Measurements from ENCODE around the gene MBTD1. TPM values are rescaled to one million over a fixed set of nuclear protein-coding genes. Genes with fewer than 3 reads are reported as not detected.
A peak's percentile ranks its signal among the peaks of the same experiment; 100 is the strongest.

MBTD1 gene
- total and polyA plus RNA-seq, 2 experiments from 2014 or later, result 1.6 to 4.8 TPM

GRCh38 chr17:51261024-51261963 lies 1.4 kb upstream of the MBTD1 start:
- Histone ChIP-seq H3K4me2 (ENCODE audit: unreplicated experiment) (peak overlapping the region; percentile 94), H3K9me2 (ENCODE audit: insufficient read depth) (no peaks in the 10 kb centered on the region), H3K27ac (peak overlapping the region; percentile 98), H4K20me1 (ENCODE audit: insufficient read depth) (no peaks in the 10 kb centered on the region; the same call in 1 of the 2 replicates), H3K4me3 (peak overlapping the region; percentile 92), H3F3A (ENCODE audit: insufficient read depth) (peaks cover 43% of the 10 kb centered on the region), H3K36me3 (ENCODE audit: low read depth) (peaks cover 15% of the 10 kb centered on the region), H3K9me3 (ENCODE audit: low read depth) (no peaks in the 10 kb centered on the region), H3K79me2 (ENCODE audit: insufficient read depth) (peaks cover 90% of the 10 kb centered on the region), H3K27me3 (replicated peaks; ENCODE audit: insufficient read depth) (no peaks in the 10 kb centered on the region), H3K4me1 (ENCODE audit: insufficient read depth) (peaks cover 44% of the 10 kb centered on the region), H2AFZ (peak overlapping the region; percentile 84), H3K9ac (peak overlapping the region; percentile 96)
- DNase-seq, result peak; percentile 48
- TF ChIP-seq EZH2 (IDR thresholded peaks at IDR 0.05; ENCODE audit: insufficient read depth, poor library complexity, severe bottlenecking), result no peak
- no peak for TF ChIP-seq EZH2phosphoT487 (IDR thresholded peaks at IDR 0.05; ENCODE audit: insufficient read depth, low read depth)
- 12 to 13% methylated on average over 25 to 33 of the region's 42 CpGs for WGBS, 2 experiments (ENCODE audit: low coverage in 1 of 2, low lambda C conversion rate in 2 of 2, missing lambda C conversion rate in 2 of 2)
- in situ Hi-C loops (cut with MboI), result no loop called here

DNA sequence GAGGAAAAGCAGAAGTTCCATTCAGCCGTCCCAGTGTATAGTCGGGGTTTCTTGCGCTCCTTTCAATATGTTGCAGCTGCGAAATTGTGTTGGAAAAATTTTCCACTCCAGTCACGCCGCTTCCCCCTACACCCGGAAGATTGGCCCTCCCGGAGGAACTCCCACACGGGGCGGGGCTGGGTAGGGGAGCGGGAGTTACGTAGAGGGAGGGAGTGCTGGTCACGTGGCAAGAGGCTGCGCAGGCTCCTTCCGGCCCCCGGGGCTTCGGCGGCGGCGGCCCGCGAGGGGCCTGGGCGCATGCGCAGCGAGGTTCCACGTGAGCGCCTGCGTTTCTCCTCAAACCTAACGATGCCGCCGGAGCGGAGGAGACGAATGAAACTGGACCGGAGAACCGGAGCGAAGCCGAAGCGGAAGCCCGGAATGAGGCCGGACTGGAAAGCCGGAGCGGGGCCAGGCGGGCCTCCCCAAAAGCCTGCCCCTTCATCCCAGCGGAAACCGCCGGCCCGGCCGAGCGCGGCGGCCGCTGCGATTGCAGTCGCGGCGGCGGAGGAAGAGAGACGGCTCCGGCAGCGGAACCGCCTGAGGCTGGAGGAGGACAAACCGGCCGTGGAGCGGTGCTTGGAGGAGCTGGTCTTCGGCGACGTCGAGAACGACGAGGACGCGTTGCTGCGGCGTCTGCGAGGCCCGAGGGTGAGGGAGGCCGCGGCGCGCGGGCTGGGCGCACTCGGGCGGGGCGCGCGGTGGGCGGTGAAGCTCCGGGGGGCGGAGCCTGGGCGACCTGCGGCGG lies 581 bp upstream of the MBTD1 start, which contains the start of gene UTP18:
Gene UTP18, plus strand, starts transcription at position 310 of the 787 bp plus-strand sequence. Its CDS starts 39 bp downstream, at position 349.
- Histone ChIP-seq H3F3A (ENCODE audit: insufficient read depth) (peaks cover 43% of the 10 kb centered on the region), H3K9me2 (ENCODE audit: insufficient read depth) (no peaks in the 10 kb centered on the region), H3K27ac (peak within 1 kb of the TSS; percentile 98), H3K79me2 (ENCODE audit: insufficient read depth) (peaks cover 90% of the 10 kb centered on the region), H4K20me1 (ENCODE audit: insufficient read depth) (no peaks in the 10 kb centered on the region; the same call in 1 of the 2 replicates), H3K9me3 (ENCODE audit: low read depth) (no peaks in the 10 kb centered on the region), H3K36me3 (ENCODE audit: low read depth) (0 out of 2 replicates have a peak, but pooled peaks cover 7% of the 10 kb centered on the region), H3K27me3 (replicated peaks; ENCODE audit: insufficient read depth) (no peaks in the 10 kb centered on the region), H3K4me2 (ENCODE audit: unreplicated experiment) (peak within 1 kb of the TSS; percentile 94), H3K4me1 (ENCODE audit: insufficient read depth) (peaks cover 44% of the 10 kb centered on the region), H2AFZ (peak within 1 kb of the TSS; percentile 84), H3K4me3 (peak within 1 kb of the TSS; percentile 92), H3K9ac (peak within 1 kb of the TSS; percentile 96)
- DNase-seq, result peak; percentile 99
- TF ChIP-seq EZH2 (IDR thresholded peaks at IDR 0.05; ENCODE audit: insufficient read depth, poor library complexity, severe bottlenecking), result no peak
- TF ChIP-seq EZH2phosphoT487 (IDR thresholded peaks at IDR 0.05; ENCODE audit: insufficient read depth, low read depth), result no peak
- in situ Hi-C loops (cut with MboI), result no loop called here
- WGBS, 2 experiments (ENCODE audit: low coverage in 1 of 2, low lambda C conversion rate in 2 of 2, missing lambda C conversion rate in 2 of 2), result 1% methylated on average over 57 to 78 of the region's 93 CpGs

DNA sequence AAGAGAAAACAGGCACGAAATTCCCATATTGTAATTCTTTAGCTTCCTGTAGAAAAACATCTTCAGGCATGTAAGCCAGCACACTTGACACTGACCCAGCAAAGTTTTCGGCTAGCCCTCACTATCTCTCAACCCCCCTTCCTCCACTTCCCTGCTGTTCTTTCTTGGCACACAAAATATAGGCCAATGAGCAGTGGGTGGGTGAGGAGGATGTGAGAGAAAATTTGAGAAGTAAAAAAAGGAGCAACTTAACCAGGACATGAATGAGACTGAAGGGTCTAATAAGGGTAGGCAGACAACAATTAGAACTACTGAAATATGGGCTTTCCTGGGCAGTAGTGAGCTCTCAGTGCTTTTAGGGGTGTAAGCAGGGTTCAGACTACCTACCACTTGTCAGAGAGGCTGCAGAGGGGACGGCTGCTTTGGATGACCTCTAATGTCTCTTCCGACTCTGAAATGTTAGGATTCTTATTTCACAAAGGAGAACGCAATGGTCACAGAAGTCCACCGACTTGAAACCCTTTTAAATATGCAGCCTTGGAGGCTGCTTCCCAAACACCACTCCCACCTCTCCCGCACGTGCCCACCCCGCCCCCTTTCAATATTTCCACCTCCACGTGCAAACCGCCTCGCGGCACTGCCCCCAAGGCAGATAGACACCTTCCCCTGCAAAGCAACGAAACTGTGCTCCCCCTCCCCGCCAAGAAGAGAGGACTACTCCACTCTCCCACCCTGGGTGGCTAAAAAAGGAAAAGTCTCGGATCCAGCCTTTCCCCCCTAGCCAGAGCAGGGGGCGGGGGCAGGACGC lies 889 bp downstream of the MBTD1 start:
- TF ChIP-seq EZH2phosphoT487 (IDR thresholded peaks at IDR 0.05; ENCODE audit: insufficient read depth, low read depth), result no peak
- TF ChIP-seq EZH2 (IDR thresholded peaks at IDR 0.05; ENCODE audit: insufficient read depth, poor library complexity, severe bottlenecking), result no peak
- H3K36me3 ChIP-seq (ENCODE audit: low read depth), result peaks cover 8% of the 10 kb centered on the region; the same call in 1 of the 2 replicates
- peak; percentile 53 for DNase-seq
- no peaks in the 10 kb centered on the region for H3K9me2 ChIP-seq (ENCODE audit: insufficient read depth)
- WGBS, 2 experiments (ENCODE audit: low coverage in 1 of 2, low lambda C conversion rate in 2 of 2, missing lambda C conversion rate in 2 of 2), result 2 to 3% methylated on average over 16 to 18 of the region's 18 CpGs
- H3K79me2 ChIP-seq (ENCODE audit: insufficient read depth), result peaks cover 90% of the 10 kb centered on the region
- no peaks in the 10 kb centered on the region for H3K27me3 ChIP-seq (replicated peaks; ENCODE audit: insufficient read depth)
- peak overlapping the region; percentile 92 for H3K4me3 ChIP-seq
- peak overlapping the region; percentile 98 for H3K27ac ChIP-seq
- H3K4me2 ChIP-seq (ENCODE audit: unreplicated experiment), result peak overlapping the region; percentile 93
- H3K9ac ChIP-seq, result peak overlapping the region; percentile 96
- H4K20me1 ChIP-seq (ENCODE audit: insufficient read depth), result no peaks in the 10 kb centered on the region; the same call in 1 of the 2 replicates
- H3F3A ChIP-seq (ENCODE audit: insufficient read depth), result peaks cover 43% of the 10 kb centered on the region
- no peaks in the 10 kb centered on the region for H3K9me3 ChIP-seq (ENCODE audit: low read depth)
- in situ Hi-C loops (cut with MboI), result no loop called here
- H3K4me1 ChIP-seq (ENCODE audit: insufficient read depth), result peaks cover 44% of the 10 kb centered on the region
- H2AFZ ChIP-seq, result peak overlapping the region; percentile 84
